ENCODE measurements around the gene GPX4.
A peak's percentile ranks its signal among the peaks of the same experiment; 100 is the strongest.

GPX4 gene

GRCh38 chr19:1121395-1121794, 17.6 kb downstream of the GPX4 start:
- peaks cover 8% of the 10 kb centered on the region for H3K4me1 Mint-ChIP-seq
- no peak overlapping the region for H3K4me3 Mint-ChIP-seq
- DNase-seq: no peak
- H3K36me3 Mint-ChIP-seq (ENCODE audit: low read depth): peaks cover 27% of the 10 kb centered on the region
- no peaks in the 10 kb centered on the region for H3K27me3 Mint-ChIP-seq (ENCODE audit: low read depth, poor library complexity)
- TF ChIP-seq, protein P1, sequence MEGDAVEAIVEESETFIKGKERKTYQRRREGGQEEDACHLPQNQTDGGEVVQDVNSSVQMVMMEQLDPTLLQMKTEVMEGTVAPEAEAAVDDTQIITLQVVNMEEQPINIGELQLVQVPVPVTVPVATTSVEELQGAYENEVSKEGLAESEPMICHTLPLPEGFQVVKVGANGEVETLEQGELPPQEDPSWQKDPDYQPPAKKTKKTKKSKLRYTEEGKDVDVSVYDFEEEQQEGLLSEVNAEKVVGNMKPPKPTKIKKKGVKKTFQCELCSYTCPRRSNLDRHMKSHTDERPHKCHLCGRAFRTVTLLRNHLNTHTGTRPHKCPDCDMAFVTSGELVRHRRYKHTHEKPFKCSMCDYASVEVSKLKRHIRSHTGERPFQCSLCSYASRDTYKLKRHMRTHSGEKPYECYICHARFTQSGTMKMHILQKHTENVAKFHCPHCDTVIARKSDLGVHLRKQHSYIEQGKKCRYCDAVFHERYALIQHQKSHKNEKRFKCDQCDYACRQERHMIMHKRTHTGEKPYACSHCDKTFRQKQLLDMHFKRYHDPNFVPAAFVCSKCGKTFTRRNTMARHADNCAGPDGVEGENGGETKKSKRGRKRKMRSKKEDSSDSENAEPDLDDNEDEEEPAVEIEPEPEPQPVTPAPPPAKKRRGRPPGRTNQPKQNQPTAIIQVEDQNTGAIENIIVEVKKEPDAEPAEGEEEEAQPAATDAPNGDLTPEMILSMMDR (IDR thresholded peaks at IDR 0.05): no peak
- H3K27ac Mint-ChIP-seq: no peak overlapping the region
- no peaks in the 10 kb centered on the region for H3K9me3 Mint-ChIP-seq

GRCh38 chr19:1122021-1122971, 18.5 kb downstream of the GPX4 start:
- Mint-ChIP-seq H3K9me3 (no peaks in the 10 kb centered on the region), H3K4me3 (no peak overlapping the region), H3K4me1 (peaks cover 8% of the 10 kb centered on the region), H3K36me3 (ENCODE audit: low read depth) (peaks cover 27% of the 10 kb centered on the region), H3K27ac (no peak overlapping the region), H3K27me3 (ENCODE audit: low read depth, poor library complexity) (no peaks in the 10 kb centered on the region)
- TF ChIP-seq, protein P1 (IDR thresholded peaks at IDR 0.05): no peak
- DNase-seq: no peak

DNA sequence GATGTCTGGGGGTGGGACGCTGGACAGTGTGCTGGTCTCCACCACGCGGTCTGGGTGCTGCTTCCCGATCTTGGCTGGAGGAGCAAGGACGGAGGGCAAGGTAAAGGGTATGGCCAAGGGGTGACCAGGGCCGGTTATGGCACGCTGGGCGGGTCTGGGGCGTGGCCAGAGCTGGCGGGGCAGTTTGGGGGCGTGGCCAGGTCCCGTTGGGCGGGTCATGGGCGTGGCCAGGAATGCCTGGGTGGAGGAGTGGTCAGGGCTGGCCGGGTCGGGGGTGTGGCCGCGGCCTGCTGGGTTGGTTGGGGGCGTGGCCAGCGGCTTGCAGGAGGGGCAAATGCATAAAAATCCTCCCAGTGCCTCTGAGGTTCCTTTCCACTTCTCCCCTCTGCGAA, 19.2 kb downstream of the GPX4 start:
- DNase-seq: peak; percentile 95
- no peaks in the 10 kb centered on the region for H3K27me3 Mint-ChIP-seq (ENCODE audit: low read depth, poor library complexity)
- TF ChIP-seq, protein P1 (IDR thresholded peaks at IDR 0.05): no peak
- peaks cover 8% of the 10 kb centered on the region for H3K4me1 Mint-ChIP-seq
- H3K36me3 Mint-ChIP-seq (ENCODE audit: low read depth): peaks cover 26% of the 10 kb centered on the region
- H3K4me3 Mint-ChIP-seq: no peak overlapping the region
- no peaks in the 10 kb centered on the region for H3K9me3 Mint-ChIP-seq
- no peak overlapping the region for H3K27ac Mint-ChIP-seq

- DNase-seq: no peak
- peaks cover 22% of the 10 kb centered on the region for H3K36me3 Mint-ChIP-seq (ENCODE audit: low read depth)
- TF ChIP-seq, protein P1 (IDR thresholded peaks at IDR 0.05): no peak
- H3K27me3 Mint-ChIP-seq (ENCODE audit: low read depth, poor library complexity): no peaks in the 10 kb centered on the region
- no peak overlapping the region for H3K27ac Mint-ChIP-seq
- peaks cover 8% of the 10 kb centered on the region for H3K4me1 Mint-ChIP-seq
- H3K9me3 Mint-ChIP-seq: no peaks in the 10 kb centered on the region
- H3K4me3 Mint-ChIP-seq: no peak overlapping the region
Observed at GRCh38 chr19:1123381-1123780, 19.6 kb downstream of the GPX4 start.

DNA sequence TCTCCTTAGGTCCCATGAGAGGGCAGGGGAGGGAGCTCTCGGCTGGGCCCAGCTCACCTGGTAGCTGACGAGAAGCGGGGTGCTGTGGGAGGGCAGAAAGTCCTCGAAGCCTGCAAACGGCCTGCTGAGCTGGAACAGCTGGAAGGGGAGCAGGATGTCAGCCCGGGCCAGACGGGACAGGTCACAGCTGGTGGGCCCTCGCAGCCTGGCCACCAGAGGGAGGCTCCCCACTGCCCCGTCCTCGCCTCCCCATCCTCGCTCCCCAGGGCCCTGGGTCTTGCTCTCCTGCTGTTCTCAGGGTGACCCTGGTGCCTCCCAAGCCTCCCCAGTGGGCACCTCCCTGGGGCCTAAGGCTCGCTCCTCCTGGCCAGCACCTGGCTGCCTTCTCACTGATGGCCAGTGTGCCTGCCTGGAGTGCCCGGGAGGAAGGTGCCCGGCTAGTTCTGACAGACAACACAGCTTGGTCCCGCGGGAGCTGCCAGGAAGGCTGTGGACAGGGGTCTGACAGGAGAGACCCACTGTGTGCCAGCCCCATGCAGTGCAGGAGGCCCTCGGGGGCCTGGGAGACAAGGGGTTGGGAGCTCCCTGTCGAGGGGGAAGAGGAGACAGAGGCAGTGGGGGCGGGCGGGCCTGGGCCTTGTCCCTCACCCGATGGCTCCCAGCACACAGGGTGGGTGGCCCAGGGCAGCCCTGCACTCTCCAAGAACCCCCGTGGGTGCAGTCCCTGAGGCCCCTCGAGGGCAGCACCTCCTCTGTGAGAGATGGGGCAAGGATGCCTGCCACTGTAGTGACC, 20.3 kb downstream of the GPX4 start:
- TF ChIP-seq, protein P1 (IDR thresholded peaks at IDR 0.05): no peak
- H3K4me3 Mint-ChIP-seq: no peak overlapping the region
- H3K27me3 Mint-ChIP-seq (ENCODE audit: low read depth, poor library complexity): no peaks in the 10 kb centered on the region
- H3K36me3 Mint-ChIP-seq (ENCODE audit: low read depth): peaks cover 16% of the 10 kb centered on the region
- no peak overlapping the region for H3K27ac Mint-ChIP-seq
- peaks cover 8% of the 10 kb centered on the region for H3K4me1 Mint-ChIP-seq
- no peak for DNase-seq
- H3K9me3 Mint-ChIP-seq: no peaks in the 10 kb centered on the region

Measured in nephron progenitor cell (in vitro differentiated cells).